Peyer's patch (tissue), 4 donors: ENCODE measurements around the gene BASP1.

Experiments
- POLR2A ChIP-seq, 2 donors: fragments of 450-650 bp; IDR thresholded peaks; one replicate each; pipeline ENCODE4 v1.5.1; 2017; ENCODE audit warnings: antibody characterized with exemption in 2 of 2, mild to moderate bottlenecking in 2 of 2, moderate library complexity in 2 of 2
- TF ChIP-seq, protein P1 (sequence below), 6 experiments: fragments of 450-650 bp in 4 of 6; fragments of 200-600 bp in 2 of 6; sonication (generic) in 1 of 6; IDR thresholded peaks; one replicate each; pipeline ENCODE4 v1.5.1; 2017 to 2019; ENCODE audit warnings: antibody characterized with exemption in 6 of 6, mild to moderate bottlenecking in 3 of 6, moderate library complexity in 1 of 6

DNA sequence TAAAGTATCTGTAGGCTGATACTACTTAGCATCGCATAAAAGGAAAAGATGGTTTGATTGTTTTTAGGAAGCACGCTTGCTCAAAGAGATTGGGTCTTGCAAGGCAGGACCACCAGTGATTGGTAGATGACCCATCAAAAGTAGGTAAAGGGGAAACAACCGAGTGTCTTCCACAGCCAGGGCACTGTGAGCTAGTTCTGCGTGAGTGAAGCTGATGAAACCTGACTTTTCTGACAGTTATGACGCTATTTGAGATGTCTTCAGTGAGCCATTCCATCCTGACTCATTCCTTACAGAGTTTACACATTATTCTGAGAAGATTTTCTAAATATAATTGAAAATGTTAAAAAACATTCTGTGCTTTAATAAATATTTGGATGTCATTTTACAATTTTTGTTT lies 49.7 kb downstream of the BASP1 start:
- TF ChIP-seq, protein P1, sequence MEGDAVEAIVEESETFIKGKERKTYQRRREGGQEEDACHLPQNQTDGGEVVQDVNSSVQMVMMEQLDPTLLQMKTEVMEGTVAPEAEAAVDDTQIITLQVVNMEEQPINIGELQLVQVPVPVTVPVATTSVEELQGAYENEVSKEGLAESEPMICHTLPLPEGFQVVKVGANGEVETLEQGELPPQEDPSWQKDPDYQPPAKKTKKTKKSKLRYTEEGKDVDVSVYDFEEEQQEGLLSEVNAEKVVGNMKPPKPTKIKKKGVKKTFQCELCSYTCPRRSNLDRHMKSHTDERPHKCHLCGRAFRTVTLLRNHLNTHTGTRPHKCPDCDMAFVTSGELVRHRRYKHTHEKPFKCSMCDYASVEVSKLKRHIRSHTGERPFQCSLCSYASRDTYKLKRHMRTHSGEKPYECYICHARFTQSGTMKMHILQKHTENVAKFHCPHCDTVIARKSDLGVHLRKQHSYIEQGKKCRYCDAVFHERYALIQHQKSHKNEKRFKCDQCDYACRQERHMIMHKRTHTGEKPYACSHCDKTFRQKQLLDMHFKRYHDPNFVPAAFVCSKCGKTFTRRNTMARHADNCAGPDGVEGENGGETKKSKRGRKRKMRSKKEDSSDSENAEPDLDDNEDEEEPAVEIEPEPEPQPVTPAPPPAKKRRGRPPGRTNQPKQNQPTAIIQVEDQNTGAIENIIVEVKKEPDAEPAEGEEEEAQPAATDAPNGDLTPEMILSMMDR (IDR thresholded peaks at IDR 0.05): no peak
- TF ChIP-seq POLR2A (IDR thresholded peaks at IDR 0.05): no peak
